Muscle layer of duodenum (tissue), 2 donors: ENCODE data around the gene MAMSTR.

ENCODE experiments used
- H3K27ac ChIP-seq: one replicate; pipeline ENCODE4 v1.7.0; 2013; ENCODE audit warnings: mild to moderate bottlenecking, low read length
- H3K27me3 ChIP-seq: one replicate; pipeline ENCODE4 v1.7.0; 2013; ENCODE audit warnings: low read depth, mild to moderate bottlenecking, control low read depth, low read length
- H3K36me3 ChIP-seq, 2 donors: one replicate each; pipeline ENCODE4 v1.7.0; 2013; ENCODE audit warnings: low read length in 2 of 2, control low read depth in 1 of 2, mild to moderate bottlenecking in 1 of 2; ENCODE audit not compliant: insufficient read depth in 2 of 2, control insufficient read depth in 1 of 2
- H3K4me1 ChIP-seq, 2 donors: one replicate each; pipeline ENCODE4 v1.7.0; 2013; ENCODE audit warnings: low read length in 2 of 2, mild to moderate bottlenecking in 2 of 2, control low read depth in 1 of 2, moderate library complexity in 1 of 2; ENCODE audit not compliant: insufficient read depth in 2 of 2, control insufficient read depth in 1 of 2
- H3K4me3 ChIP-seq, 2 donors: one replicate each; pipeline ENCODE4 v1.7.0; 2013; ENCODE audit warnings: low read length in 2 of 2, low read depth in 1 of 2, mild to moderate bottlenecking in 1 of 2
- H3K9me3 ChIP-seq, 2 donors: one replicate each; pipeline ENCODE4 v1.7.0; 2013; ENCODE audit warnings: low read length in 2 of 2, control low read depth in 1 of 2, mild to moderate bottlenecking in 1 of 2; ENCODE audit not compliant: control insufficient read depth in 1 of 2
- donor health status: healthy.

Gene MAMSTR

DNA sequence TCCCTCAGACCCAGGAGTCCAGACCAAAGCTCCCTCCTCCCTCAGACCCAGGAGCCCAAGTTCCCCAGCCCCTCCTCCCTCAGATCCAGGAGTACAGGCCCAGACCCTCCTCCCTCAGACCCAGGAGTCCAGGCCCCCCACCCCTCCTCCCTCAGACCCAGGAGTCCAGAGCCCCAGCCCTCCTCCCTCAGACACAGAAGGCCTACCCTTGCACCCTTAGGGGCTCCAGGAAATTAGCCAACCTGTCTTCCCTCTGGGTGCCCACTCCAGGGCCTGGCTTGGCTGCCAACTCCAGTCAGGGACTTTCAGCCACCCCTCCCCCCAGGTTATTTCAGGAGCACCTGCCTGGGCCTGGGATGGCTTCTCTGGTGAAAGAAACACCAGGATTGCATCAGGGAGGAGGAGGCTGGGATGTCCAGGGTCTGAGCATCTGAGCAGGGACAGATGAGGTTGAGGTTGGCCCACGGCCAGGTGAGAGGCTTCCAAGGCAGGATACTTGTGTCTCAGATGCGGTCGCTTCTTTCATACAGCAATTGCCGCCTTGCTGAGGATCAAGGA lies 35.6 kb upstream of the MAMSTR start, which contains the start of gene FGF21:
FGF21 (plus strand) TSS at position 441 of the 558 bp plus-strand sequence. CDS start 713 bp downstream, outside the sequence.
- H3K27me3 ChIP-seq, result no peaks in the 10 kb centered on the region
- no peak within 1 kb of the TSS for H3K4me3 ChIP-seq
- no peak within 1 kb of the TSS for H3K27ac ChIP-seq
- no peaks in the 10 kb centered on the region for H3K9me3 ChIP-seq
- H3K4me1 ChIP-seq, result peaks cover 0 to 11% of the 10 kb centered on the region in 2 donors
- no peaks in the 10 kb centered on the region for H3K36me3 ChIP-seq

DNA sequence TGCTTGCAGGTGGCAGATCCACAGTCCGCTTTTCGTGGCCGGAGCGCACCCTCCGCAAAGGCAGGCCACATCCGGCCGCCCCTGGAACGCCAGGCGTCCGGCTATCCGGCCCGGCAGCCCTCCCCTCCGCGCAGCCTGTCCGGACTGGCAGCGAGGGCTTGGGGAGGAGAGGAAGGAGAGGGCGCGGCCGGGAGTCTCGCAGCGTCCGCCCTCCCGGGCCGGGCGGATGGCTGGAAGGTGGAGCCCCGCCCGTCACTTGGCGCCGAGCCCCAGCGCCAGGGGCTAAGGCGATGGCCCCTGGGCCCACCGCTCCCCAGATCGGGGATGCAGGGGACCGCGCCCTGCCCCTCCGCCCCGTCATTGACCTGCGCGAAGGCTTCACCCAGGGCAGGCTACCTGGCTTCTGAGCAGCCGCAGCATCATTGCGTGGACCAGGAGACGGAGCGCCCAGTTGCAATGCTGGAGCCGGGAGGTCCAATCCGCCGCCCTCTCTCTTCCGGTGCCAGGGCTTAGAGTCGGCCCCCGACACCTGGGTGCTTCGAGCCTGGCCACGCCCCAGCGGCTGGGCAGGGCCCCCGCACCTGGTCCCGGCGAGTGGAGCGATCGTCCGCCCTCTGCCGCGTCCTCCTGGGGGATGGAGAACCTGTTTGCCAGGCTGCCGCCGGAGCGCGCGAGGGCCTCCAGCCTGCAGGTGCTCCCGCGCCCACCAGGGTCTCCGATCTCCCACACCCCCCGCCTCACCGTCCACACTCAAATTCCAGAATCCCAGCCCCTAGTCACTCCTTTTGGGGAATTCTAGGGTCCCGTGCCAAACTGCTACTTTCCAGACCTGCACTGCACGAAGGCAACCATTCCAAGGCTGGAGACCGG lies 33.2 kb upstream of the MAMSTR start, which contains the start of gene FUT1:
FUT1 (minus strand) TSS at position 146 of the 870 bp plus-strand sequence. CDS start 1,360 bp downstream, outside the sequence.
- Histone ChIP-seq H3K4me3 (peak within 1 kb of the TSS; percentile 52), H3K27me3 (no peaks in the 10 kb centered on the region), H3K27ac (no peak within 1 kb of the TSS), H3K9me3 (no peaks in the 10 kb centered on the region), H3K36me3 (no peaks in the 10 kb centered on the region), H3K4me1 (peaks cover 0 to 11% of the 10 kb centered on the region in 2 donors)

DNA sequence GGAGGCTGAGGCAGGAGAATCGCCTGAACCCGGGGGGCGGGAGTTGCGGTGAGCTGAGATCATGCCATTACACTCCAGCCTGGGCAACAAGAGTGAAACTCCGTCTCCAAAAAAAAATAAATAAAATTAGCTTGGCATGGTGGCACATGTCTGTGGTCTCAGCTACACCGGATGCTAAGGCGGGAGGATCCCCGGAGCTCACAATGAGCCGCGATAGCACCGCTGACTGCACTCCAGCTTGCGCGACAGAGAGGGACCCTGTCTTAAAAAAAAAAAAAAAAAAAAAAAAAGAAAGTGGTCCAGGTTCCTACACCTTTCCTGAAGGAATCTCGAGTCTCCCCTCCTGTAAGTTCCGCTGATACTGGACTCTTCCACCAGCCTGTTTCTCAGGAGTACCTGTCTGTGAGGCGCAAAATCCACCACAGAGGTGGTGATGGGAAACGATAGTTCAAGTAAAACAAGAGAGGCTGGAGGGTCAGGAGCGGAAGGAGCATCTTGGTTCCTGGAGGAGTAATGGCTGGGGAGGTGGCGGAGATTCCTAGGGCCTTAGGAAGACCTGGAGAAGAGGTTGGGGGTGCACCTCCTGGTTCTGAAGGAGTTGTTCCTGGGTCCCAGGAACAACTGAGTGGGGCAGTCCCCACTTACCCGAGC lies 32.4 kb upstream of the MAMSTR start:
- Histone ChIP-seq H3K27ac (no peak overlapping the region), H3K27me3 (no peaks in the 10 kb centered on the region), H3K9me3 (no peaks in the 10 kb centered on the region), H3K4me3 (peak overlapping the region; percentile 52), H3K36me3 (no peaks in the 10 kb centered on the region), H3K4me1 (peaks cover 0 to 15% of the 10 kb centered on the region in 2 donors)

GRCh38 chr19:48750771-48751504 lies 31.4 kb upstream of the MAMSTR start:
- H3K4me3 ChIP-seq, result no peak overlapping the region
- no peak overlapping the region for H3K27ac ChIP-seq
- H3K27me3 ChIP-seq, result no peaks in the 10 kb centered on the region
- no peaks in the 10 kb centered on the region for H3K36me3 ChIP-seq
- peaks cover 0 to 17% of the 10 kb centered on the region in 2 donors for H3K4me1 ChIP-seq
- H3K9me3 ChIP-seq, result no peaks in the 10 kb centered on the region

DNA sequence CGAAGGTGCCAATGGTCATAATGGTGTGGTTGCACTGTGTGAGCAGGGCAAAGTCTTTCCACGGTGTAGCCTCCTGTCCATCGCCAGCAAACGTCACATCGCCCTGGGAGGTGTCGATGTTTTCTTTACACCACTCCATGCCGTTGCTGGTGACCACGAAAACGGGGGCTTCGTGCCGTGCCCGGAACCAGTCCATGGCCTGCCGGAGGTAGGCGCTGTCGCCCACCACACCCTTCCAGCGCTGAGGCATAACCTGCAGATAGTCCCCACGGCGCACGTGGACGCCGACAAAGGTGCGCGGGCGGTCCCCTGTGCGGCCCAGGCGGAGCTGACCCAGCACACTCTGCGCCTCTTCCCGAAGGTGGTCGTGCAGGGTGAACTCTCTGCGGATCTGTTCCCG lies 30.8 kb upstream of the MAMSTR start:
- Histone ChIP-seq H3K9me3 (no peaks in the 10 kb centered on the region), H3K36me3 (no peaks in the 10 kb centered on the region), H3K4me3 (no peak overlapping the region), H3K27me3 (no peaks in the 10 kb centered on the region), H3K4me1 (peaks cover 0 to 17% of the 10 kb centered on the region in 2 donors), H3K27ac (no peak overlapping the region)

- H3K36me3 ChIP-seq, result no peaks in the 10 kb centered on the region
- no peaks in the 10 kb centered on the region for H3K27me3 ChIP-seq
- peaks cover 0 to 17% of the 10 kb centered on the region in 2 donors for H3K4me1 ChIP-seq
Measured at GRCh38 chr19:48749571-48750198, 30.2 kb upstream of the MAMSTR start.

DNA sequence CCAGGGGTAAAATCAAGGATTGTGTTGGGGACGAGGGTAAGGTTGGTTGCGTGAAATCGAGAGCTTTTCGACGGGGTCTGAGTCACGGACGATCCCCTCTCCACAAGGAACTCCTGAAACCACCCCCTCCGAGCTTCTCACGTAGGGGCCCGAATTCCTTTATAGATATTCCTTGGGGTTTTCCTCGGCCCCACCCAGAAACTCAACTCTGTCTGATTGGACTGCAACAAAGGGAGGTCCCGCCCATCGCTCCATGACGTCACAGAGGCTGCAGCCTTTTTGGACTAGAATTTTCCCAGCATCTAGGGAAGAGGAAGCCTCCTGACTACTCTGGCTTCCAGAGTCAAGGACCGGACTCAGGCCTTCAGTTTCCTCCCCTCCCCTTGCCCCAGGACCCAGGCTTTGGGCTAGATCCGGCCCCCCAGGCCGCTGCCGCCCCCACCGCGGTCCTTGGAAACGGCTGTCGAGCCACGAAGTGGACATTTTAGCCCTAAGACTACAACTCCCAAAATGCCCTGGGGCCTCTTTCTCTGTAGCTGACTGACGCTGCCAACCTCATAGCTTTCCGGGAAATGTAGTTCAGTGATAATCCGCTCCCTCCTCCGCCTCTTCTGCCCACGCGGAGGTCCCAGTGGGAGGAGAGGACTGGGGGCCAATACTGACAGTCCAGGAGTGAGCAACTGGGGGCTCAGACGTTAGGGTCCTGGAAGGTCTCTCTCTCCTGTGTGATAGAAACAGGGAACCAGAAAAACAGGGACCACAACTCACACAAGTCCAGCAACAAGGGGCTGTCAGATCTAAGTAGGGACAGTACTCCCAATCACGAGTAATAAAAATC lies 27.4 kb upstream of the MAMSTR start, which contains the start of gene IZUMO1:
IZUMO1 (minus strand) TSS at position 172 of the 838 bp plus-strand sequence. CDS start 1,050 bp downstream, outside the sequence.
- no peak within 1 kb of the TSS for H3K27ac ChIP-seq
- H3K36me3 ChIP-seq, result no peaks in the 10 kb centered on the region
- H3K4me3 ChIP-seq, result peak within 1 kb of the TSS; percentile 16 to 44
- H3K9me3 ChIP-seq, result no peaks in the 10 kb centered on the region
- H3K27me3 ChIP-seq, result no peaks in the 10 kb centered on the region
- H3K4me1 ChIP-seq, result peaks cover 0 to 7% of the 10 kb centered on the region in 2 donors

More at GRCh38 chr19:48749571-48750198, 30.2 kb upstream of the MAMSTR start:
- Histone ChIP-seq H3K9me3 (no peaks in the 10 kb centered on the region), H3K4me3 (no peak overlapping the region), H3K27ac (no peak overlapping the region)

GRCh38 chr19:48746110-48746509 lies 26.6 kb upstream of the MAMSTR start:
- H3K4me1 ChIP-seq, result peaks cover 0 to 7% of the 10 kb centered on the region in 2 donors
- H3K9me3 ChIP-seq, result no peaks in the 10 kb centered on the region
- H3K27me3 ChIP-seq, result no peaks in the 10 kb centered on the region
- no peaks in the 10 kb centered on the region for H3K36me3 ChIP-seq
- H3K27ac ChIP-seq, result no peak overlapping the region
- no peak overlapping the region for H3K4me3 ChIP-seq

GRCh38 chr19:48745208-48745995 lies 25.9 kb upstream of the MAMSTR start:
- Histone ChIP-seq H3K27ac (no peak overlapping the region), H3K4me3 (no peak overlapping the region), H3K4me1 (peaks cover 0 to 7% of the 10 kb centered on the region in 2 donors), H3K9me3 (no peaks in the 10 kb centered on the region), H3K27me3 (no peaks in the 10 kb centered on the region), H3K36me3 (no peaks in the 10 kb centered on the region)
